Prostate gland (tissue), 2 donors: ENCODE data around the gene DNAJC3. TPM values are rescaled to one million over a fixed set of nuclear protein-coding genes. Genes with fewer than 3 reads are reported as not detected.
A peak's percentile ranks its signal among the peaks of the same experiment; 100 is the strongest.

Experiments
- DNase-seq: peaks from one replicate; pipeline ENCODE4 v3.0.0-alpha.2; 2019; ENCODE audit warnings: low spot score
- H3K27ac ChIP-seq, 2 donors: fragments of 200-600 bp; sonication (generic); 2 replicates each; pipeline ENCODE4 v1.5.1; 2017 to 2019
- H3K27me3 ChIP-seq: fragments of 200-600 bp; sonication (generic); replicated peaks from 2 replicates; pipeline ENCODE4 v1.5.1; 2019; ENCODE audit not compliant: insufficient read depth
- H3K36me3 ChIP-seq, 2 donors: fragments of 200-600 bp; sonication (generic); 1 replicate in 1 of 2; 2 replicates in 1 of 2; pipeline versions ENCODE4 v1.5.1 to v1.8.1; 2017 to 2019
- H3K4me1 ChIP-seq: fragments of 200-600 bp; sonication (generic); replicated peaks from 2 replicates; pipeline ENCODE4 v1.5.1; 2019
- H3K4me3 ChIP-seq, 2 donors: fragments of 200-600 bp; sonication (generic); 2 replicates each; pipeline ENCODE4 v1.5.1; 2017 to 2019
- H3K9me3 ChIP-seq: fragments of 200-600 bp; sonication (generic); 2 replicates; pipeline ENCODE4 v1.5.1; 2017
- CTCF ChIP-seq, 4 experiments: fragments of 200-600 bp in 2 of 4; fragments of 450-650 bp in 2 of 4; sonication (generic) in 2 of 4; IDR thresholded peaks; 1 replicate in 3 of 4; 2 replicates in 1 of 4; pipeline ENCODE4 v1.5.1; 2016 to 2019; ENCODE audit warnings: antibody characterized with exemption in 4 of 4, mild to moderate bottlenecking in 2 of 4, moderate library complexity in 2 of 4
- POLR2A ChIP-seq: fragments of 450-650 bp; IDR thresholded peaks from one replicate; pipeline ENCODE4 v1.6.1; 2016; ENCODE audit warnings: antibody characterized with exemption, mild to moderate bottlenecking
- POLR2AphosphoS5 ChIP-seq: sonication (generic); formaldehyde crosslinking; IDR thresholded peaks from one replicate; pipeline ENCODE4 v1.6.1; 2017; ENCODE audit warnings: antibody characterized with exemption
- WGBS: methylation state at CpG from one replicate; pipeline ENCODE4 v1.1.5; 2018; 5-methylcytosine and 5-hydroxymethylcytosine counted together
- intact Hi-C: fragments of 100-400 bp; cut with DNase I; formaldehyde crosslinking; loops from one replicate; pipeline ENCODE4 v1.14.2; 2022
- total RNA-seq, 2 donors: library from RNA; depleted of rRNA; stranded (reverse); fragments of >200 nt; gene quantifications; one replicate each; pipeline ENCODE4 v1.1.0, GENCODE V29; 2016

Gene DNAJC3
- total RNA-seq, 2 donors from 2014 or later = 44.7 to 106 TPM

- H3K27ac ChIP-seq = peak overlapping the region; percentile 55 to 67
- no peaks in the 10 kb centered on the region for H3K4me1 ChIP-seq
- no peaks in the 10 kb centered on the region for H3K36me3 ChIP-seq
- intact Hi-C loops = loop anchor here (1.0 kb wide), 1 partner anchor 32 kb away; no protein-coding TSS in a partner anchor
- H3K9me3 ChIP-seq = no peaks in the 10 kb centered on the region
- DNase-seq = no peak
- H3K4me3 ChIP-seq = peak overlapping the region; percentile 40 to 41
- WGBS = under 1% methylated on average over 42 of the region's 62 CpGs
- TF ChIP-seq POLR2A (no peak), CTCF (IDR thresholded peaks at IDR 0.05) (no peak), POLR2AphosphoS5 (no peak)
- peaks cover 2% of the 10 kb centered on the region for H3K27me3 ChIP-seq
These were observed 32.9 kb upstream of the DNAJC3 start for GRCh38 chr13:95643936-95644598.

GRCh38 chr13:95644601-95645052 lies 32.3 kb upstream of the DNAJC3 start, which contains the start of gene DZIP1:
DZIP1 (minus strand) TSS chr13:95644706; CDS start chr13:95642029, 2,677 bp downstream.
- H3K4me3 ChIP-seq = peak within 1 kb of the TSS; percentile 40 to 41
- H3K27me3 ChIP-seq = peaks cover 2% of the 10 kb centered on the region
- WGBS = 4% methylated on average over 30 of the region's 30 CpGs
- intact Hi-C loops = loop anchor here (1.0 kb wide), 1 partner anchor 32 kb away; no protein-coding TSS in a partner anchor
- DNase-seq = peak; percentile 17
- H3K4me1 ChIP-seq = no peaks in the 10 kb centered on the region
- H3K9me3 ChIP-seq = no peaks in the 10 kb centered on the region
- no peak for TF ChIP-seq CTCF (IDR thresholded peaks at IDR 0.05)
- no peak for TF ChIP-seq POLR2A
- no peak for TF ChIP-seq POLR2AphosphoS5
- H3K36me3 ChIP-seq = no peaks in the 10 kb centered on the region
- H3K27ac ChIP-seq = peak within 1 kb of the TSS; percentile 55 to 67

GRCh38 chr13:95647321-95647720 lies 29.6 kb upstream of the DNAJC3 start:
- TF ChIP-seq POLR2AphosphoS5 (no peak), CTCF (IDR thresholded peaks at IDR 0.05) (no peak), POLR2A (no peak)

GRCh38 chr13:95650696-95651095 lies 26.2 kb upstream of the DNAJC3 start:
- DNase-seq = no peak

More at GRCh38 chr13:95647321-95647720, 29.6 kb upstream of the DNAJC3 start:
- 75% methylated on average over 6 of the region's 6 CpGs for WGBS
- Histone ChIP-seq H3K27ac (no peak overlapping the region), H3K36me3 (no peaks in the 10 kb centered on the region), H3K4me1 (no peaks in the 10 kb centered on the region), H3K9me3 (no peaks in the 10 kb centered on the region), H3K27me3 (no peaks in the 10 kb centered on the region), H3K4me3 (no peak overlapping the region)
- intact Hi-C loops = no loop called here
- DNase-seq = no peak

More at GRCh38 chr13:95650696-95651095, 26.2 kb upstream of the DNAJC3 start:
- intact Hi-C loops = no loop called here
- whole genome bisulfite sequencing = 88% methylated on average over 5 of the region's 5 CpGs
- H3K36me3 ChIP-seq = no peaks in the 10 kb centered on the region
- TF ChIP-seq POLR2AphosphoS5 (no peak), CTCF (IDR thresholded peaks at IDR 0.05) (no peak), POLR2A (no peak)
- H3K9me3 ChIP-seq = no peaks in the 10 kb centered on the region
- H3K27ac ChIP-seq = no peak overlapping the region
- H3K4me3 ChIP-seq = no peak overlapping the region
- no peaks in the 10 kb centered on the region for H3K27me3 ChIP-seq
- H3K4me1 ChIP-seq = no peaks in the 10 kb centered on the region
